ENCODE measurements around the gene SLC6A2.

GRCh38 chr16:55641430-55642056 lies 14.2 kb upstream of the SLC6A2 start:
- no peak for TF ChIP-seq CTCF (IDR thresholded peaks at IDR 0.05)
- no peak for TF ChIP-seq POLR2A (IDR thresholded peaks at IDR 0.05)

All from suprapubic skin (tissue), 3 donors.